ENCODE data around the gene SLC25A21.

SLC25A21 gene

DNA sequence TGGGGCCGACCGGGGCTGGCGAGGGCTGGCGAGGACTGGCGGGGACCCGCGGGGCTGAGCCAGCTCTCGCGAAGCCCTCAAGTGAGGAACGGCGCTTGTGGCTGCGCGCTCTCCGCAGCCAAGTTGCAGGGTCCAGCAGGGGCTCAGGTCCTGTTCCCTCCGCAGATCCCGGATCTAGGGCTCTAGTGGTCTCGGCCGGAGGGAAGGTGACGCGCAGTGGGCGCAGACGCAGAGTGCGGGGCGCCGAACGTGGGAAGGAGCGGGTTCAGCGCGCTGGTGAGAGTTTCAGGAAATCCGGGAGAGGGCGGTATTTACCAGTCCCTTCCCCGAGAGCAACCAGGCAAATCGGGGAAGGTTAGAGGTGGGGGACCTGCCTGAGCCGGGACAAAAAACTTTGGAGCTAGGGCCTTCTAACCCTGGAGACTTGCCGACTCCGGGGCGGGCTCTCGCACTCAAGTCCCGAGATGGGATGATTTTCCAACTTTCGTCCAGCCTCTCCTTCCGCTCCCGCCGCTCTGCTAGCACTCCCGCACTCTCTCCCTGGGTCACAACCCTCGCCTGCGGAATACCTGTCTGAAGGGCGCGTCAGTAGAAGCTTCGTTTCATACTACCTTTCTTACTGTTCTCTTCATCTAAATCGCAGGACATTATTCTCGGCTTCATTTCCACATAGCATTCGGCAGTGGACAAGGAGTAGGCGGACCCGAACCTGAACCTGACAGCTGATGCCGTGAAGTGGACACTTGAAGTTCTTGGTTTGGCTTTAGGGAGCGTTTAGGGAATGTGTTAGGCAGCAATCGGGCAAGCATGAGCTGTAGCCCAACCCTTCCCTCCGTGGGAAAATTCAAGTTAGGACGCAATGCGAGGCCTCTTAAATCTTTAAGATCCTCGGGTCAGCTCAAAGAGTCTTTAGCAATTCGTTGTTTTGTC lies 524.3 kb downstream of the SLC25A21 start:
- TF ChIP-seq, protein P1, sequence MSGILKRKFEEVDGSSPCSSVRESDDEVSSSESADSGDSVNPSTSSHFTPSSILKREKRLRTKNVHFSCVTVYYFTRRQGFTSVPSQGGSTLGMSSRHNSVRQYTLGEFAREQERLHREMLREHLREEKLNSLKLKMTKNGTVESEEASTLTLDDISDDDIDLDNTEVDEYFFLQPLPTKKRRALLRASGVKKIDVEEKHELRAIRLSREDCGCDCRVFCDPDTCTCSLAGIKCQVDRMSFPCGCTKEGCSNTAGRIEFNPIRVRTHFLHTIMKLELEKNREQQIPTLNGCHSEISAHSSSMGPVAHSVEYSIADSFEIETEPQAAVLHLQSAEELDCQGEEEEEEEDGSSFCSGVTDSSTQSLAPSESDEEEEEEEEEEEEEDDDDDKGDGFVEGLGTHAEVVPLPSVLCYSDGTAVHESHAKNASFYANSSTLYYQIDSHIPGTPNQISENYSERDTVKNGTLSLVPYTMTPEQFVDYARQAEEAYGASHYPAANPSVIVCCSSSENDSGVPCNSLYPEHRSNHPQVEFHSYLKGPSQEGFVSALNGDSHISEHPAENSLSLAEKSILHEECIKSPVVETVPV (CRISPR knock-in tag; IDR thresholded peaks at IDR 0.05): no peak
- TF ChIP-seq ZNF565 (CRISPR knock-in tag; conservative IDR thresholded peaks at IDR 0.05; ENCODE audit: low read depth) (no peak), BACH2 (CRISPR knock-in tag; IDR thresholded peaks at IDR 0.05; ENCODE audit: borderline replicate concordance) (no peak), ESRRG (CRISPR knock-in tag; IDR thresholded peaks at IDR 0.05) (no peak), ZNF8 (CRISPR knock-in tag; IDR thresholded peaks at IDR 0.05) (no peak), ZNF70 (CRISPR knock-in tag; IDR thresholded peaks at IDR 0.05) (no peak), SNAI2 (CRISPR knock-in tag; IDR thresholded peaks at IDR 0.05) (no peak), OSR1 (CRISPR knock-in tag; IDR thresholded peaks at IDR 0.05) (no peak), ISL1 (CRISPR knock-in tag; IDR thresholded peaks at IDR 0.05) (no peak), PPARA (CRISPR knock-in tag; IDR thresholded peaks at IDR 0.05; ENCODE audit: borderline replicate concordance) (no peak), CREB5 (CRISPR knock-in tag; IDR thresholded peaks at IDR 0.05; ENCODE audit: low read depth) (no peak), CSDC2 (CRISPR knock-in tag; IDR thresholded peaks at IDR 0.05) (no peak)
- TF ChIP-seq, protein P2, sequence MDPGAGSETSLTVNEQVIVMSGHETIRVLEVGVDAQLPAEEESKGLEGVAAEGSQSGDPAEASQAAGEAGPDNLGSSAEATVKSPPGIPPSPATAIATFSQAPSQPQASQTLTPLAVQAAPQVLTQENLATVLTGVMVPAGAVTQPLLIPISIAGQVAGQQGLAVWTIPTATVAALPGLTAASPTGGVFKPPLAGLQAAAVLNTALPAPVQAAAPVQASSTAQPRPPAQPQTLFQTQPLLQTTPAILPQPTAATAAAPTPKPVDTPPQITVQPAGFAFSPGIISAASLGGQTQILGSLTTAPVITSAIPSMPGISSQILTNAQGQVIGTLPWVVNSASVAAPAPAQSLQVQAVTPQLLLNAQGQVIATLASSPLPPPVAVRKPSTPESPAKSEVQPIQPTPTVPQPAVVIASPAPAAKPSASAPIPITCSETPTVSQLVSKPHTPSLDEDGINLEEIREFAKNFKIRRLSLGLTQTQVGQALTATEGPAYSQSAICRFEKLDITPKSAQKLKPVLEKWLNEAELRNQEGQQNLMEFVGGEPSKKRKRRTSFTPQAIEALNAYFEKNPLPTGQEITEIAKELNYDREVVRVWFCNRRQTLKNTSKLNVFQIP (CRISPR knock-in tag; IDR thresholded peaks at IDR 0.05; ENCODE audit: borderline replicate concordance, low read depth): no peak
- peak; percentile 91 for ATAC-seq

DNA sequence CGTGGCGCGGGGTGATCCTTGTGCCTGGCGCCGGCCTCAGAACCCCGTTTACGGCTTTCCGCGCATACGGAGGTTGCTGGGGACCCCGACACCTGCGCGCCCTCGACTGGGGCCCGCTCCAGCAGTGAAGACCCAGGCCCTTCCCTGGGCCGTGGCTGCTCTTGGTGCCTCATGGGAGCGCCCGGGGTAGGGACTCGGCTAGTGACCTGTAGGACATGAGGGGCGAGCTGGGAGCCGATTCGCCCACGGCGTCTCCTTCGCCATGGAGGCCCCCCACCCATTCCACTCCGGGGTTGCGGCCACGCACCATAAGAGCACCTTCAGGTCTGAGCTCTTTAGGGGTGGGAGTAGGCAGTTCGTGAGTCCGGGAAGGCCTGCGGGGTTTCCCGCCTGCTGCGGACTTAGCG lies 525.0 kb downstream of the SLC25A21 start:
- TF ChIP-seq CREB5 (CRISPR knock-in tag; IDR thresholded peaks at IDR 0.05; ENCODE audit: low read depth) (no peak), SNAI2 (CRISPR knock-in tag; IDR thresholded peaks at IDR 0.05) (no peak), TOX (CRISPR knock-in tag; IDR thresholded peaks at IDR 0.05; ENCODE audit: borderline replicate concordance) (no peak), ZNF8 (CRISPR knock-in tag; IDR thresholded peaks at IDR 0.05) (no peak), PPARA (CRISPR knock-in tag; IDR thresholded peaks at IDR 0.05; ENCODE audit: borderline replicate concordance) (no peak), BACH2 (CRISPR knock-in tag; IDR thresholded peaks at IDR 0.05; ENCODE audit: borderline replicate concordance) (no peak), RARB (CRISPR knock-in tag; IDR thresholded peaks at IDR 0.05) (no peak), ZFP3 (CRISPR knock-in tag; IDR thresholded peaks at IDR 0.05) (no peak), OSR1 (CRISPR knock-in tag; IDR thresholded peaks at IDR 0.05) (no peak)
- no peak; the same call in 2 of the 3 replicates for ATAC-seq

- TF ChIP-seq TSHZ2 (CRISPR knock-in tag; IDR thresholded peaks at IDR 0.05) (no peak), ZFP30 (CRISPR knock-in tag; IDR thresholded peaks at IDR 0.05) (no peak), SNAI2 (CRISPR knock-in tag; IDR thresholded peaks at IDR 0.05) (no peak), ZNF565 (CRISPR knock-in tag; conservative IDR thresholded peaks at IDR 0.05; ENCODE audit: low read depth) (no peak), RARB (CRISPR knock-in tag; IDR thresholded peaks at IDR 0.05) (no peak), CREB5 (CRISPR knock-in tag; IDR thresholded peaks at IDR 0.05; ENCODE audit: low read depth) (no peak), ARNTL (CRISPR knock-in tag; IDR thresholded peaks at IDR 0.05; ENCODE audit: borderline replicate concordance, low read depth) (no peak), ISL1 (CRISPR knock-in tag; IDR thresholded peaks at IDR 0.05) (no peak), OSR1 (CRISPR knock-in tag; IDR thresholded peaks at IDR 0.05) (no peak), TCF4 (CRISPR knock-in tag; IDR thresholded peaks at IDR 0.05; ENCODE audit: borderline replicate concordance) (no peak), TOX (CRISPR knock-in tag; IDR thresholded peaks at IDR 0.05; ENCODE audit: borderline replicate concordance) (no peak), ZC3H10 (CRISPR knock-in tag; IDR thresholded peaks at IDR 0.05) (no peak), BACH2 (CRISPR knock-in tag; IDR thresholded peaks at IDR 0.05; ENCODE audit: borderline replicate concordance) (no peak)
- TF ChIP-seq, protein P1 (CRISPR knock-in tag; IDR thresholded peaks at IDR 0.05): no peak
- peak; percentile 33 for ATAC-seq
These were observed 525.6 kb downstream of the SLC25A21 start for GRCh38 chr14:36646664-36647416.
